ENCODE results near the gene C9. TPM values are rescaled to one million over a fixed set of nuclear protein-coding genes. Genes with fewer than 3 reads are reported as not detected.
"Not testable (repeated sequence)": the region's sequence is repeated elsewhere in the genome, so short reads cannot be mapped to it uniquely, and the experiment has no call there.

C9 gene
- total RNA-seq, 1 donor from 2014 or later = not detected

DNA sequence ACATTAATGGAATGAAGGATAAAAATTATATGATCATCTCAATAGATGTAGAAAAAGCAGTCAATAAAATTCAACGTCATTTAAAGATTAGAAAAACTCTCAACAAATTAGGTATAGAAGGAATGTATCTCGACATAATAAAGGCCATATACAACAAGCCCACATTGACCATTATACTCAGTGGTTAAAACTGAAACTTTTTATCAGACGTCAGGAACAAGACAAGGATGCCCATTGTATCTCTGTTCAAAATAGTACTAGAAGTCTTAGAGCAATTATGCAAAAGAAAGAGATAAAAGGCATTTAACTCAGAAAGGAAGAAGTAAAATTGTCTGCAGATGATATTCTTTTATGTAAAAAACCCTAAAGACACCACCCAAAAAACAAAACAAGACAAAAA is 40.8 kb downstream of the C9 start:
- Mint-ChIP-seq H3K27ac (ENCODE audit: unreplicated experiment) (no peak overlapping the region), H3K4me3 (ENCODE audit: unreplicated experiment) (no peak overlapping the region), H3K4me1 (ENCODE audit: low read depth, unreplicated experiment) (no peaks in the 10 kb centered on the region), H3K36me3 (ENCODE audit: unreplicated experiment) (no peaks in the 10 kb centered on the region), H3K9me3 (ENCODE audit: unreplicated experiment) (no peaks in the 10 kb centered on the region), H3K27me3 (ENCODE audit: unreplicated experiment) (peaks cover 2% of the 10 kb centered on the region)
- no peak for DNase-seq
- TF ChIP-seq, protein P1, sequence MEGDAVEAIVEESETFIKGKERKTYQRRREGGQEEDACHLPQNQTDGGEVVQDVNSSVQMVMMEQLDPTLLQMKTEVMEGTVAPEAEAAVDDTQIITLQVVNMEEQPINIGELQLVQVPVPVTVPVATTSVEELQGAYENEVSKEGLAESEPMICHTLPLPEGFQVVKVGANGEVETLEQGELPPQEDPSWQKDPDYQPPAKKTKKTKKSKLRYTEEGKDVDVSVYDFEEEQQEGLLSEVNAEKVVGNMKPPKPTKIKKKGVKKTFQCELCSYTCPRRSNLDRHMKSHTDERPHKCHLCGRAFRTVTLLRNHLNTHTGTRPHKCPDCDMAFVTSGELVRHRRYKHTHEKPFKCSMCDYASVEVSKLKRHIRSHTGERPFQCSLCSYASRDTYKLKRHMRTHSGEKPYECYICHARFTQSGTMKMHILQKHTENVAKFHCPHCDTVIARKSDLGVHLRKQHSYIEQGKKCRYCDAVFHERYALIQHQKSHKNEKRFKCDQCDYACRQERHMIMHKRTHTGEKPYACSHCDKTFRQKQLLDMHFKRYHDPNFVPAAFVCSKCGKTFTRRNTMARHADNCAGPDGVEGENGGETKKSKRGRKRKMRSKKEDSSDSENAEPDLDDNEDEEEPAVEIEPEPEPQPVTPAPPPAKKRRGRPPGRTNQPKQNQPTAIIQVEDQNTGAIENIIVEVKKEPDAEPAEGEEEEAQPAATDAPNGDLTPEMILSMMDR (IDR thresholded peaks at IDR 0.05; ENCODE audit: partially characterized antibody, unreplicated experiment) = no peak

DNA sequence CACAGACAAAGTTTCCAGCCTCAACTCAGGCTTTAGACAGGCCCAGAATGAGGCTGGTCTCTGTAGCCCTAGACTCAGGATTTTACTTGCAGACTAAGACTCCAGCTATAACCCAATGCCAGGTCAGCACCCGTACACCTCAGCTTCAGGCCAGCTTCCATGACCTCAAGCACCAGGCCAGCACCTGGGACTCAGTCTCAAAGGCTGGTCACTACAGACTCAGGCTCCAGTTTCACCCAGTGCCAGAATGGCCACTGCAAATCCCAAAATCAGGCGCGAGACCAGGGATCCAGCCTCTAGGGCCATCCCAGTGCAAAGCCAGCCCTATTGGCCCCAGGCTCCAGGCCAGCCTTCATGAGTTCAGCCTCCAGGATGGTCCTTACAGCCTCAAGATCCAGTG is 44.9 kb downstream of the C9 start:
- H3K27me3 Mint-ChIP-seq (ENCODE audit: unreplicated experiment) = peaks cover 3% of the 10 kb centered on the region
- no peak overlapping the region for H3K4me3 Mint-ChIP-seq (ENCODE audit: unreplicated experiment)
- H3K27ac Mint-ChIP-seq (ENCODE audit: unreplicated experiment) = no peak overlapping the region
- no peaks in the 10 kb centered on the region for H3K9me3 Mint-ChIP-seq (ENCODE audit: unreplicated experiment)
- no peaks in the 10 kb centered on the region for H3K4me1 Mint-ChIP-seq (ENCODE audit: low read depth, unreplicated experiment)
- H3K36me3 Mint-ChIP-seq (ENCODE audit: unreplicated experiment) = no peaks in the 10 kb centered on the region
- TF ChIP-seq, protein P1 (IDR thresholded peaks at IDR 0.05; ENCODE audit: partially characterized antibody, unreplicated experiment) = no peak
- no peak for DNase-seq

DNA sequence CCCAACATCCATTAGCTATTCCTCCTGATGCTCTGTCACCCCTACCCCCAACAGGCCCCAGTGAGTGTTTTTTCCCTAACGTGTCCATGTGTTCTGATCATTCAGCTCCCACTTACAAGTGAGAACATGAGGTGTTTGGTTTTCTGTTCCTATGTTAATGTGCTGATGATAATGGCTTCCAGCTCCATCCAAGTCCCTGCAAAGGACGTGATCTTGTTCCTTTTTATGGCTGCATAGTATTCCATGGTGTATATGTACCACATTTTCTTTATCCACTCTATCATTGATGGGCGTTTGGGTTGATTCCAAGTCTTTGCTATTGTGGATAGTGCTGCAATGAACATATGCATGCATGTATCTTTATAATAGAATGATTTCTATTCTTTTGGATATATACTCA is 47.8 kb downstream of the C9 start:
- H3K4me1 Mint-ChIP-seq (ENCODE audit: low read depth, unreplicated experiment); DNase-seq; H3K27ac Mint-ChIP-seq (ENCODE audit: unreplicated experiment); H3K36me3 Mint-ChIP-seq (ENCODE audit: unreplicated experiment); H3K4me3 Mint-ChIP-seq (ENCODE audit: unreplicated experiment); H3K27me3 Mint-ChIP-seq (ENCODE audit: unreplicated experiment); H3K9me3 Mint-ChIP-seq (ENCODE audit: unreplicated experiment): not testable (repeated sequence)

DNA sequence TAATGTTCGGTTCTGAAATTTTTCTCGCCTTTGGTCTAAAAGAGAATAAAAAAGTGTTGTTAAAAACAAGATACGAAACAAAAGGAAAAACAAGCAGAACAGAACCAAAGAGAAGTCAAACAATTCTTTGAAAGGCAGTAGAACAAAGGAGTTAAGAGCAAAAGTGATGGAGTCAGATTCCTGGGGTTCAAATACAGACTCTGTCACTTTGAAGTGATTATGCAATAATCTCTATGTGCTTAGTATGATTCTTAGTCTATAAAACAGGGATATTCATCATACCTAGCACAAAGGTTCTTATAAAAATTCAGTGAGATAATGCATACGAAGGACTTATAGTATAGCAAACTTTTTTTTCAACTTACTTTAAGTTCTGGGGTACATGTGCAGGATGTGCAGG is 48.3 kb downstream of the C9 start:
- Mint-ChIP-seq H3K4me1 (ENCODE audit: low read depth, unreplicated experiment) (no peaks in the 10 kb centered on the region), H3K9me3 (ENCODE audit: unreplicated experiment) (no peaks in the 10 kb centered on the region), H3K4me3 (ENCODE audit: unreplicated experiment) (no peak overlapping the region), H3K27me3 (ENCODE audit: unreplicated experiment) (peaks cover 3% of the 10 kb centered on the region), H3K27ac (ENCODE audit: unreplicated experiment) (no peak overlapping the region), H3K36me3 (ENCODE audit: unreplicated experiment) (no peaks in the 10 kb centered on the region)
- TF ChIP-seq, protein P1 (IDR thresholded peaks at IDR 0.05; ENCODE audit: partially characterized antibody, unreplicated experiment) = no peak
- no peak for DNase-seq

DNA sequence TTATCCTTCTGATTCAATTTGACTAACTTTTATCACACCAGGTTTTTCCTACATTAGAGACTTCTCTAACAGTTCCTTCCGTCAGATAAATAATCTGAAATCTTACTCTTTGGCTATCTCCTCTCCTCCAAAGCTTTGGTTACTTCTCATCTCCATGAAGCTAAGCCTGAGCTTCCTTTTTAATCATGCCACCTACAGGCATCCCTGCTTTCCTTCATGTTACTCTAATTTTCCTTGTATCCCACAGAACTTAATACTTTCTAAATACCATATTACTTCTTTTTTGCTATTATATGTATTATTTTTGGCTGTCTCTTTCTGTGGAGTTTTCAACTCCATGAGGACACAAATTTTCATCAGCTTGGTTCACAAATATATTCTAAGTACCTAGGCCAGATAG is 49.7 kb downstream of the C9 start:
- H3K36me3 Mint-ChIP-seq (ENCODE audit: unreplicated experiment) = no peaks in the 10 kb centered on the region
- H3K4me3 Mint-ChIP-seq (ENCODE audit: unreplicated experiment) = no peak overlapping the region
- H3K9me3 Mint-ChIP-seq (ENCODE audit: unreplicated experiment) = no peaks in the 10 kb centered on the region
- H3K27me3 Mint-ChIP-seq (ENCODE audit: unreplicated experiment) = peaks cover 3% of the 10 kb centered on the region
- no peaks in the 10 kb centered on the region for H3K4me1 Mint-ChIP-seq (ENCODE audit: low read depth, unreplicated experiment)
- no peak for DNase-seq
- H3K27ac Mint-ChIP-seq (ENCODE audit: unreplicated experiment) = no peak overlapping the region
- TF ChIP-seq, protein P1 (IDR thresholded peaks at IDR 0.05; ENCODE audit: partially characterized antibody, unreplicated experiment) = no peak

DNA sequence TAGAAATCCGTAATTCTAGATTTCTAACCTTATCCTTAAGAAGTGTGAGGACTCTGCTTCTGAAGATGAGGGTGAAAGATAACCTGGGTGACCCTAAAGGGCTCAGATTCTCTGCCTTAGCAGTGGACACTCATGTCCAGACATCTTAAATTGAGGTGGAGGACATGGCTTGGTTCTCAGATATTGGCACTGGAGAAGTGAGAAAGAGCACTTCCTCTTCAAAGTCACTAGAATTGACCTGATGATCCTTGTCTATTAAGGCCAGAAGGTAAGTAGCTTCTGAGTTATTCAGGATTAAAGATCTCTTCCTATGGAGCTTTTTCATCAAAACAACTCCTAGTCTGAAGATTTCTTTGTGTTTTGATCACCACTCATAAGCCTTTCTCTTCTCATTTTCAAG is 54.8 kb downstream of the C9 start:
- no peak for DNase-seq
- TF ChIP-seq, protein P1 (IDR thresholded peaks at IDR 0.05; ENCODE audit: partially characterized antibody, unreplicated experiment) = no peak
- Mint-ChIP-seq H3K27ac (ENCODE audit: unreplicated experiment) (no peak overlapping the region), H3K4me1 (ENCODE audit: low read depth, unreplicated experiment) (no peaks in the 10 kb centered on the region), H3K4me3 (ENCODE audit: unreplicated experiment) (no peak overlapping the region), H3K9me3 (ENCODE audit: unreplicated experiment) (no peaks in the 10 kb centered on the region), H3K27me3 (ENCODE audit: unreplicated experiment) (no peaks in the 10 kb centered on the region), H3K36me3 (ENCODE audit: unreplicated experiment) (no peaks in the 10 kb centered on the region)
